SK-N-MC (cell line): ENCODE results near the gene ANK2.

Source experiments
- DNase-seq: peaks from one replicate; pipeline ENCODE4 v3.0.0-alpha.2; 2011; ENCODE audit warnings: low read depth, low spot score
- H3K27ac ChIP-seq: fragments of 200-600 bp; sonication (generic); 2 replicates; pipeline ENCODE4 v1.5.1; 2016; ENCODE audit warnings: mixed run types
- H3K36me3 ChIP-seq: fragments of 200-600 bp; sonication (generic); 2 replicates; pipeline ENCODE4 v1.6.1; 2017; ENCODE audit warnings: antibody characterized with exemption, low read length, mixed read lengths; ENCODE audit not compliant: insufficient read depth
- H3K4me3 ChIP-seq: fragments of 200-600 bp; sonication (generic); 2 replicates; pipeline ENCODE4 v1.5.1; 2016
- H3K9ac ChIP-seq: fragments of 200-600 bp; sonication (generic); 2 replicates; pipeline ENCODE4 v1.8.0; 2017; ENCODE audit warnings: mixed run types, mixed read lengths; ENCODE audit not compliant: insufficient read length
- H3K9me3 ChIP-seq: fragments of 200-600 bp; sonication (generic); 2 replicates; pipeline ENCODE4 v1.6.1; 2017; ENCODE audit warnings: low read depth, mild to moderate bottlenecking, antibody characterized with exemption, low read length, moderate library complexity, mixed read lengths
- EZH2 ChIP-seq: fragments of 200-600 bp; sonication (generic); IDR thresholded peaks from one replicate; pipeline ENCODE4 v1.6.1; 2017; ENCODE audit warnings: antibody characterized with exemption
- FOXP2 ChIP-seq: optimal IDR thresholded peaks from 2 replicates; pipeline ENCODE3; 2011; ENCODE audit warnings: mild to moderate bottlenecking, moderate library complexity; ENCODE audit not compliant: insufficient read depth; ENCODE audit errors: extremely low read length, control extremely low read depth
- POLR2AphosphoS5 ChIP-seq: IDR thresholded peaks from 2 replicates; pipeline ENCODE4 v1.6.1; 2012; ENCODE audit warnings: mild to moderate bottlenecking, low read depth, low read length, borderline replicate concordance

The ANK2 gene

DNA sequence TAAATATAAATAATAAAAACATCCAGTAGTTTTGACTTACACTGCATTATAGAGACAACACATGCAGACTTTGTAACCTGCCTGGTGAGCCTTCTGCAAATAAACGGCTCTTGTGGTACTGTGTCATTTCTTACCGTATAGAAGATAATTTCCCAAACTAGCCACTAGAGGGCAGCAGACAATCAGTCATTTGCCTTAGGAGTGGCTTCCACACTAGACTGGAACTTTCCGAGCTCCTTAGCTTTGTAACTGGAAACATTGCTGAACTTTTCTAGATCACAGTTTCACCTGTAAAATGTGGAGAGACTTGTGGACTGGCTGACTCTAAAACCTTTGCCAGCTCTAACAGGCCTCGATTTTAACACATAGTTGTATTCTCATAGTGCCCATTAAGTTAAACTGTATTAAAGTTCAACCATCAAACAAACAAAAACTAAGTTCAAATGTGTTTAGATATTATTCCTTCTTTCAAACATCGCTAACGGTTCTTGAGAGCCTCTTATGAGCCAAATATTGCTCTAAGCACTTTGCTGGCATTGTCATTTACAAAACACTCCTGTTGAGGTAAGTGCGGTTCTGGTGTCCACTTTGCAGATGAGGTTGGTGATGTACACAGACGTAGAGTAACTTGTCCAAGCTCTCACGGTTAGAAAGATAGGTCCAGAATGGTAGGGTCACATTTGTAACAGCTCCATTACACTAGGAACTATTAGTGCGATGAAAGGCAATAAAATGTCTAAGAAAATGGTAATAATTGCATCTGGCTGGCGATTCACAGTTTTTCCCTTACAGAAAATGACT is 345.5 kb downstream of the ANK2 start:
- no peak overlapping the region for H3K9ac ChIP-seq
- H3K27ac ChIP-seq, result no peak overlapping the region
- H3K36me3 ChIP-seq, result no peaks in the 10 kb centered on the region
- TF ChIP-seq EZH2, result no peak
- TF ChIP-seq FOXP2, result no peak
- no peak for TF ChIP-seq POLR2AphosphoS5
- peak; percentile 84 for DNase-seq
- no peaks in the 10 kb centered on the region for H3K9me3 ChIP-seq
- no peak overlapping the region for H3K4me3 ChIP-seq

DNA sequence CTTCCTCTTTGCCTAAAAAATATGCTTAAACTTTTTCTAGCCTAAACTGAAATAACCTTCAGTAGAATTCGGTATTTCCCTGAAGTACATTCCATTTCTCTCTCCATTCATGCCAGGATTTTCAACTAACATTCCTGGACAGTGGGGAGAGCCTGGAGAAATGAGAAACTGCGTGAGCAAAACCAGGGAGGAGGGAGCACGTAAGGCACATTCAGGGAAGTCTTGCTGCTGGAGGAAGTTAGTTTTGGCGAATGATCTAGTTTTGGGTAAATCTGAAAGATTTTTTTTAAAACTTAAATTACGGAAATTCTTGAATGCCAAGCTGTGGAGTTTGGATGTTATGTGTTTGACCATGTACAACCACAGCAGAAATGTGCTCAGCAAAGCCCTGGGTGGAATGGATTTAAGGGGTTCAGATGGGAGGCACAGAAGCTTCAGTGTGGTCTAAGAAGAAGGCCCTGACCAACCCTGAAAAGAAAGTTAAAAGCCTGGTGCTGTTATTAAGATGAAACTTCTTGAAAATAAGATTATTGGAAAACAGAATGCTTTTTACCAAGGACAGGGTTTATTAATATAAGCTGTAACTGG is 347.8 kb downstream of the ANK2 start:
- Histone ChIP-seq H3K9ac (no peak overlapping the region), H3K27ac (no peak overlapping the region), H3K9me3 (no peaks in the 10 kb centered on the region), H3K4me3 (no peak overlapping the region), H3K36me3 (no peaks in the 10 kb centered on the region)
- no peak for DNase-seq
- TF ChIP-seq POLR2AphosphoS5, result no peak
- no peak for TF ChIP-seq FOXP2
- no peak for TF ChIP-seq EZH2

DNA sequence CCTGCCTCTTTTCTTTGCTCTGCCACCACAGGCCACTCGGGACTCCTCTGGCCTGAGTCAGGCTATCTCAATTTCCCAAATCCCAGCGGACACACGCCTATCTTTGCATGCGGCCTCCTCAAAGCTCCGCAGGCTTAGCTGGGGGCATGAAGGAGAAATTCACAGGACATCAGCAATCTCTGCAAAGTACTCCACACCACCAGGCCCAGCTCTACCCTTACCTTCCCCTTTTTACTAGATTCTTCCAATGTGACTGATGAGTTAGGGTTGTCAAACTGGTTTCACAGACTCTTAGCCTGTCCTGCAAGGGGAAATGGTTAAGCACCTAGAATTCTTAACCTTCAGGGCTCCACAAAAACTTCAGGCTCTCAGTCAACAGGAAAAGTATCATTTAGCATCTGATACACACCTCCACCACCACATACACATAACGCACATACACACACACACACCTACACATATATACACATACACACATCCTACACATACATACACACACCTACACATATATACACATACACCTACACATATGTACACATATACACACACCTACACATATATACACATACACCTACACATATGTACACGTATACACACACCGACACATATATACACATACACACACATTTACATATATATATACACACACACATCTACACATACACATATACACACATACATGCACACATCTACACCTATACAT is 349.1 kb downstream of the ANK2 start:
- DNase-seq, result no peak
- no peak overlapping the region for H3K9ac ChIP-seq
- H3K9me3 ChIP-seq, result no peaks in the 10 kb centered on the region
- H3K4me3 ChIP-seq, result no peak overlapping the region
- H3K27ac ChIP-seq, result no peak overlapping the region
- no peaks in the 10 kb centered on the region for H3K36me3 ChIP-seq
- TF ChIP-seq EZH2 (no peak), POLR2AphosphoS5 (no peak), FOXP2 (no peak)

DNA sequence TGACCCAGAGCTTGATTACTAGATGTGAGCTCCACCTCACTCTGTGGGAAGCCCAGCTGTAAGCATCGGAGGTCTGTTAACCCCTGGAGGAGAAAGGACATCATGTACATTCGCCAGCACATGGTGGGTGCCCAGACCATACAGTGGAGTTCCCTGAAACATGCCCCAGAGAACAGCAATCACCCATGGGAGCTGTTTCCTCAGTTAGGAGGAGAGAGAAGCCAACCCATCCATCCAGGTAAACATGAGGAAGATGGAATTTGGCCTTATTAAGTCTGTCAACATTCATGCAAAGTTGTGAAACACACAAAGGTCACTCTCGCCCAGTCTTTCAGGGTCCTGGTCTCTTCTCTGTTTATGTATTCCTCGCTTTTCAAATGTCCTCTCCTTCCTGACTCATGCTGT is 354.7 kb downstream of the ANK2 start:
- no peak for TF ChIP-seq POLR2AphosphoS5
- no peak for TF ChIP-seq EZH2
- no peak for TF ChIP-seq FOXP2
- Histone ChIP-seq H3K27ac (no peak overlapping the region), H3K4me3 (no peak overlapping the region), H3K9ac (no peak overlapping the region), H3K9me3 (no peaks in the 10 kb centered on the region), H3K36me3 (no peaks in the 10 kb centered on the region)
- DNase-seq, result no peak

DNA sequence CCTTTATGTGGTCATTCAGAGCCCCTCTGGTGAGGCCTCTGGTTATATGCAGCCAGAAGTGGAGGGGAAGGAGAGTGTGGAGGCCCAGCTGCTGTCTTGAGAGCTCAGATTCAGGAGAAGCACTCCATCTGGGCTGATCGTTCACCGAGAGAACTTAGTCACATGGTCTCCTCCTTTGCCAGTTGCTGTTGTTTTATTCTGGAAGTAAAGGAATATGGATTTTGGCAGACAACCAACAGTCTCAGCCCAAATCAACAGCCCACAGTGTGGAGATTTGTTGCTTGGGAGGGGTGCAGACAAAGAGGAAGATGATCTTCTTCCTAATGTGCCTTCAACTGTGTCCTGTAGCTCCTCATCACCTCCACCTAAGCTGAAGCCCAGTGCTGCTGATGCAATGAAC is 355.4 kb downstream of the ANK2 start:
- no peak overlapping the region for H3K4me3 ChIP-seq
- H3K9ac ChIP-seq, result no peak overlapping the region
- no peaks in the 10 kb centered on the region for H3K36me3 ChIP-seq
- no peak for TF ChIP-seq POLR2AphosphoS5
- no peak for TF ChIP-seq FOXP2
- TF ChIP-seq EZH2, result no peak
- no peak overlapping the region for H3K27ac ChIP-seq
- DNase-seq, result no peak
- no peaks in the 10 kb centered on the region for H3K9me3 ChIP-seq

DNA sequence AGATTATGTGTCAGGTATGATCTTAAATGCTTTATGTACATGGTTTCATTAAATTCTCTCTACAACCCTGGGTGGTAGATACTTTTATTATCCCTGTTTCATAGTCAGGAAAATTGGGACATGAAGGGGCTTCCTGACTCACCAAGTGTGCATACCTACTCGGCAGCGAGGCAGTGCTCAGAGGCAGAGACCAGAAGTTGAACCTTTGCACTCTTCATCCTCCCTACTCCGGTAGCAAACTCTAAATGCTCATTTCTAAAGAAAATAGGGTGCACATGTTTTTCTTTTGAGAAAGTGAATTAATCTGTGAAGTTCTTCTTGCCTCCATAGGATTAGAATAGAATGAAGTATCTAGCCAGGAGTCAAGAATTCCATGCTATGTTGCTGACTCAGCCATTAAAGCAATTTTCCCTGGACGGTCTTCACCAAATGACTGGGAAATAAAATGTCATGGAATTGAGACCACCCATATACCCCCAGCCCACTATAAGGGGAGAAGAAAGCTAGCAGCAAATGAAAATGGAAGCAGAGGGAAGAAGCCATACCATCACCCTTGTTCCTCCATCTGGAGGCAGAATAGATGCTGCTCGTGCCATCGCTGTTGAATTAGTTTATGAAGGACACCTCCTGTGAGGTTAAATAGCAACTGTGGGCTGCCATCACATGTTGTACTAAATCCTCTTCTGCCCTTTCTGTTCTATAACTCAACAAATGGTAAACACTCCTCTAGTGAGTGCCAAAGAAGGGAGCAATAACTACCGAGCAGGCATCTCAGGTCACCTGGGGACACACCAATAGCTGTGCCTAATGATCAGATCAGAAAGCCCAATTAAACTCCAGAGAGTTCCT is 356.6 kb downstream of the ANK2 start:
- TF ChIP-seq FOXP2 (no peak), EZH2 (no peak), POLR2AphosphoS5 (no peak)
- Histone ChIP-seq H3K36me3 (no peaks in the 10 kb centered on the region), H3K27ac (no peak overlapping the region), H3K9me3 (no peaks in the 10 kb centered on the region), H3K9ac (no peak overlapping the region), H3K4me3 (no peak overlapping the region)
- no peak for DNase-seq

DNA sequence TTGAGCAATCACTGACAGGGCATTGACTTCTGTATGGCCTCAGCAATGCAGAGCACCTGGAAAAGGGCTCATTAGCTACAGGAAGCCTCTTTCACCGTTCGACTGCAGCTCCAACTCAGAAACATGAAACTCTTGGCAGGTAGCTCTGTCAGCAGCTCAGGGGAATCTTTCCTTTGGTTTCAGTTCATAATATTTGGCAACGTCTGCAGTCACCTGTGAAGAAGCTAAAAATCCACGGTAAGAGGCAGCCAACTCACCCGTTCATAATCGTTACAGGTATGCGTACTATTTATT is 357.2 kb downstream of the ANK2 start:
- Histone ChIP-seq H3K9ac (no peak overlapping the region), H3K36me3 (no peaks in the 10 kb centered on the region), H3K27ac (no peak overlapping the region), H3K4me3 (no peak overlapping the region), H3K9me3 (no peaks in the 10 kb centered on the region)
- no peak for DNase-seq
- TF ChIP-seq EZH2 (no peak), FOXP2 (no peak), POLR2AphosphoS5 (no peak)

DNA sequence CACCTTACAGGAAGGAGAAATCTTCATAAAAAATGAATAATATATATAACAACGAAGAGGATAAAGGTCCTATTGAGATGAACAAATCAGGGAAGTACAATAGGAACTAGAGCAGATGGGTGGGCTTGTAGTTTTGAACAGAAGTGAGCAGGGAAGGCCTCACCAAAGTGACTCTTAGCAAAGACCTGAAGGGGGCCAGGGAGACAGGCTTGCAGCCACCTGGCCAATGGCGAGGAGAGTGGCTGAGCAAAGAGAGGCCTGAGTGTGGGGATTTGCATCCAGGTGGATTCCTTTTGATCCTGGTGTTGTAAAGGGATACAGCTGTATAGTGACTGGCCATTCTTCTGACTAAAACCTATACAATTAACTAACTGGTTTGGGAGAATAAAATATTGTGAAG is 358.0 kb downstream of the ANK2 start:
- Histone ChIP-seq H3K27ac (no peak overlapping the region), H3K9ac (no peak overlapping the region), H3K4me3 (no peak overlapping the region), H3K9me3 (no peaks in the 10 kb centered on the region), H3K36me3 (no peaks in the 10 kb centered on the region)
- TF ChIP-seq POLR2AphosphoS5, result no peak
- DNase-seq, result no peak
